Smooth muscle cell (in vitro differentiated cells): ENCODE data around the gene RAD51B. TPM values are rescaled to one million over a fixed set of nuclear protein-coding genes. Genes with fewer than 3 reads are reported as not detected.

Source experiments
- DNase-seq: peaks from one replicate; lab custom pipeline; 2025; ENCODE audit not compliant: unreplicated experiment; lab: John Stamatoyannopoulos, UW
- H2AFZ ChIP-seq: fragments of 200-600 bp; sonication (generic); 2 replicates; pipeline ENCODE4 v1.6.0; 2016; ENCODE audit warnings: antibody characterized with exemption, low read depth, mild to moderate bottlenecking
- H3F3A ChIP-seq: fragments of 200-600 bp; sonication (generic); 2 replicates; pipeline ENCODE4 v1.6.0; 2017; ENCODE audit warnings: antibody characterized with exemption, low read depth
- H3K27ac ChIP-seq: fragments of 200-600 bp; sonication (generic); 2 replicates; pipeline ENCODE4 v1.5.1; 2016; ENCODE audit warnings: low read depth, mild to moderate bottlenecking
- H3K27me3 ChIP-seq: fragments of 200-600 bp; sonication (generic); 2 replicates; pipeline ENCODE4 v1.6.1; 2016; ENCODE audit warnings: low read depth, mild to moderate bottlenecking
- H3K36me3 ChIP-seq: fragments of 200-600 bp; sonication (generic); 2 replicates; pipeline ENCODE4 v1.5.1; 2016; ENCODE audit warnings: low read depth
- H3K4me1 ChIP-seq: fragments of 200-600 bp; sonication (generic); 2 replicates; pipeline ENCODE4 v1.5.1; 2016; ENCODE audit warnings: low read depth
- H3K4me2 ChIP-seq: fragments of 200-600 bp; sonication (generic); 2 replicates; pipeline ENCODE4 v1.6.0; 2016; ENCODE audit warnings: mild to moderate bottlenecking
- H3K4me3 ChIP-seq: fragments of 200-600 bp; sonication (generic); 2 replicates; pipeline ENCODE4 v1.5.1; 2016; ENCODE audit warnings: mild to moderate bottlenecking
- H3K79me2 ChIP-seq: fragments of 200-600 bp; sonication (generic); 2 replicates; pipeline ENCODE4 v1.6.0; 2016; ENCODE audit warnings: low read depth, mild to moderate bottlenecking
- H3K9ac ChIP-seq: fragments of 200-600 bp; sonication (generic); 2 replicates; pipeline ENCODE4 v1.6.0; 2016; ENCODE audit warnings: low read depth
- H3K9me3 ChIP-seq: fragments of 200-600 bp; sonication (generic); replicated peaks from 2 replicates; pipeline ENCODE4 v1.5.1; 2016; ENCODE audit warnings: low read depth
- H4K20me1 ChIP-seq: fragments of 200-600 bp; sonication (generic); 2 replicates; pipeline ENCODE4 v1.6.0; 2016; ENCODE audit warnings: low read depth
- CTCF ChIP-seq: fragments of 200-600 bp; sonication (generic); IDR thresholded peaks from 2 replicates; pipeline ENCODE4 v1.5.1; 2017; ENCODE audit warnings: borderline replicate concordance, mild to moderate bottlenecking, antibody characterized with exemption; ENCODE audit not compliant: insufficient read depth, poor library complexity, severe bottlenecking
- WGBS: methylation state at CpG from one replicate; pipeline ENCODE4 v1.1.7; 2016; ENCODE audit warnings: low lambda C conversion rate; 5-methylcytosine and 5-hydroxymethylcytosine counted together
- polyA plus RNA-seq: library from polyadenylated mRNA; unstranded; fragments of >200 nt; fragmentation: Nextera tagmentation; extraction: Ambion mirVana; gene quantifications from 2 replicates; pipeline ENCODE4 v1.2.1, GENCODE V29; 2016
- total RNA-seq: library from RNA; depleted of rRNA; stranded (reverse); fragments of >200 nt; gene quantifications from 2 replicates; pipeline ENCODE4 v1.2.3, GENCODE V29; 2014

The RAD51B gene
- total and polyA plus RNA-seq, 2 experiments from 2014 or later, result 4.6 to 5.3 TPM

- Histone ChIP-seq H3K79me2 (no peaks in the 10 kb centered on the region), H3K27me3 (no peaks in the 10 kb centered on the region), H3F3A (no peaks in the 10 kb centered on the region), H3K9me3 (no peaks in the 10 kb centered on the region), H3K9ac (no peak overlapping the region), H2AFZ (no peak overlapping the region), H3K36me3 (no peaks in the 10 kb centered on the region), H3K4me1 (no peaks in the 10 kb centered on the region), H3K4me3 (no peak overlapping the region), H3K4me2 (no peak overlapping the region), H4K20me1 (no peaks in the 10 kb centered on the region), H3K27ac (no peak overlapping the region)
- 97% methylated on average over 1 of the region's 1 CpG for WGBS
- no peak for TF ChIP-seq CTCF
- no peak for DNase-seq
These were observed 368.6 kb downstream of the RAD51B start for GRCh38 chr14:68188174-68188573.

GRCh38 chr14:68190032-68190431 is 370.5 kb downstream of the RAD51B start:
- H2AFZ ChIP-seq, result no peak overlapping the region
- no peaks in the 10 kb centered on the region for H3K79me2 ChIP-seq
- H3F3A ChIP-seq, result no peaks in the 10 kb centered on the region
- no peak overlapping the region for H3K4me3 ChIP-seq
- H3K9me3 ChIP-seq, result no peaks in the 10 kb centered on the region
- H3K4me1 ChIP-seq, result peaks cover 7% of the 10 kb centered on the region
- 95% methylated on average over 1 of the region's 1 CpG for WGBS
- DNase-seq, result no peak
- no peaks in the 10 kb centered on the region for H3K36me3 ChIP-seq
- H4K20me1 ChIP-seq, result no peaks in the 10 kb centered on the region
- no peak overlapping the region for H3K9ac ChIP-seq
- H3K27ac ChIP-seq, result no peak overlapping the region
- TF ChIP-seq CTCF, result no peak
- H3K27me3 ChIP-seq, result no peaks in the 10 kb centered on the region
- H3K4me2 ChIP-seq, result no peak overlapping the region

GRCh38 chr14:68191567-68192321 is 372.2 kb downstream of the RAD51B start:
- Histone ChIP-seq H3K36me3 (no peaks in the 10 kb centered on the region), H4K20me1 (no peaks in the 10 kb centered on the region), H3K79me2 (no peaks in the 10 kb centered on the region), H3K9me3 (no peaks in the 10 kb centered on the region), H3F3A (no peaks in the 10 kb centered on the region), H2AFZ (no peak overlapping the region), H3K9ac (no peak overlapping the region), H3K27me3 (no peaks in the 10 kb centered on the region), H3K4me2 (no peak overlapping the region), H3K4me3 (no peak overlapping the region), H3K4me1 (peaks cover 10% of the 10 kb centered on the region), H3K27ac (no peak overlapping the region)
- no peak for TF ChIP-seq CTCF
- DNase-seq, result no peak

- H3K36me3 ChIP-seq, result no peaks in the 10 kb centered on the region
- no peaks in the 10 kb centered on the region for H3F3A ChIP-seq
- no peaks in the 10 kb centered on the region for H3K79me2 ChIP-seq
- TF ChIP-seq CTCF, result no peak
- H3K4me1 ChIP-seq, result peaks cover 10% of the 10 kb centered on the region
- WGBS, result 78% methylated on average over 2 of the region's 2 CpGs
- no peaks in the 10 kb centered on the region for H4K20me1 ChIP-seq
- H3K4me3 ChIP-seq, result no peak overlapping the region
- H3K27me3 ChIP-seq, result no peaks in the 10 kb centered on the region
- H2AFZ ChIP-seq, result no peak overlapping the region
- H3K9ac ChIP-seq, result no peak overlapping the region
- no peak for DNase-seq
- H3K27ac ChIP-seq, result no peak overlapping the region
- no peaks in the 10 kb centered on the region for H3K9me3 ChIP-seq
- H3K4me2 ChIP-seq, result no peak overlapping the region
These were observed 373.4 kb downstream of the RAD51B start for GRCh38 chr14:68192935-68193334.
